Measurements from ENCODE around the gene PDAP1. TPM values are rescaled to one million over a fixed set of nuclear protein-coding genes. Genes with fewer than 3 reads are reported as not detected.

PDAP1 gene
- total and polyA plus RNA-seq, 9 of the 15 experiments (the other 6 are each of a cell fraction or from before 2014, with no cell fraction given) = 10.2 to 315 (median 129) TPM

GRCh38 chr7:99390941-99391602 is 17.3 kb downstream of the PDAP1 start:
- BruUV-seq (replicated peaks) = no TSS peak
- H3K36me3 ChIP-seq (ENCODE audit: control insufficient read depth, insufficient read depth, low read length) = peaks cover 96% of the 10 kb centered on the region; the same call in 2 of the 3 replicates
- no peak overlapping the region for H2AFZ ChIP-seq (ENCODE audit: low read depth, low read length)
- H3K4me3 ChIP-seq = no peak overlapping the region
- peak overlapping the region in 1 of 2 experiments; percentile 8; a peak in 1 of 4 replicates for H3K9ac ChIP-seq (ENCODE audit: insufficient read depth in 1 of 2, low read depth in 2 of 2, low read length in 2 of 2)
- no peak overlapping the region for H3K27ac ChIP-seq (ENCODE audit: extremely low read depth, low read depth, low read length)
- DNase-seq (ENCODE audit: extremely low read depth in 1 of 4, low spot score in 3 of 4) = no peak
- H3K9me3 ChIP-seq (replicated peaks; ENCODE audit: control insufficient read depth, insufficient read depth, low read depth, low read length) = no peaks in the 10 kb centered on the region
- H3K4me2 ChIP-seq (ENCODE audit: insufficient read depth, low read length) = no peak overlapping the region
- in situ Hi-C loops (cut with MboI) (no loop called here), intact Hi-C loops (cut with micrococcal nuclease) (no loop called here)
- FAIRE-seq = peak; percentile 37
- no peaks in the 10 kb centered on the region for H3K27me3 ChIP-seq (ENCODE audit: control insufficient read depth in 2 of 2, insufficient read depth in 2 of 2, low read length in 2 of 2)
- POLR2A ChIA-PET = interaction anchor here (0.5 to 4.7 kb wide), 2 partner anchors 11 to 17 kb away, joined by 3 to 35 read pairs; partner anchors contain the start of genes BUD31 and PDAP1
- 92% methylated on average over 22 of the region's 23 CpGs for whole genome bisulfite sequencing (ENCODE audit: insufficient coverage, low coverage, missing lambda C conversion rate)
- H3K4me1 ChIP-seq (replicated peaks in 1 of 2; ENCODE audit: control insufficient read depth in 2 of 2, insufficient read depth in 2 of 2, low read length in 2 of 2) = peaks cover 0 to 36% of the 10 kb centered on the region in 2 experiments; a peak in 2 of 5 replicates
- no peaks in the 10 kb centered on the region for H3K9me1 ChIP-seq (ENCODE audit: control insufficient read depth, insufficient read depth, low read length)
- 0 out of 3 replicates have a peak, but pooled peaks cover 4% of the 10 kb centered on the region for H3K79me2 ChIP-seq (ENCODE audit: control insufficient read depth, insufficient read depth, low read length)
- CTCF ChIA-PET (ENCODE audit: low intra/inter-chr PET ratio) = interaction anchor here (1.0 kb wide), 1 partner anchor 26 kb away, joined by 3 read pairs; no protein-coding TSS in a partner anchor
- ATAC-seq = no peak
- H4K20me1 ChIP-seq (replicated peaks; ENCODE audit: control insufficient read depth, insufficient read depth, low read length) = peaks cover 14% of the 10 kb centered on the region
- TF ChIP-seq PRMT5 (CRISPR knock-in tag; IDR thresholded peaks at IDR 0.05) (no peak), PHF21A (IDR thresholded peaks at IDR 0.05; ENCODE audit: borderline replicate concordance, low read depth) (no peak), ETS1 (conservative IDR thresholded peaks at IDR 0.05; ENCODE audit: control insufficient read depth, low read depth, low read length) (no peak), CEBPZ (IDR thresholded peaks at IDR 0.05; ENCODE audit: borderline replicate concordance, low read depth, low read length) (no peak), CSDE1 (IDR thresholded peaks at IDR 0.05) (no peak), NFYB (IDR thresholded peaks at IDR 0.05; ENCODE audit: extremely low read depth, insufficient read length) (no peak), E4F1 (CRISPR knock-in tag; IDR thresholded peaks at IDR 0.05; ENCODE audit: borderline replicate concordance) (no peak), SMAD3 (CRISPR knock-in tag; conservative IDR thresholded peaks at IDR 0.05) (no peak), ZNF586 (CRISPR knock-in tag; conservative IDR thresholded peaks at IDR 0.05) (no peak), ZNF165 (CRISPR knock-in tag; IDR thresholded peaks at IDR 0.05; ENCODE audit: borderline replicate concordance) (no peak), ZBTB33 (CRISPR knock-in tag; IDR thresholded peaks at IDR 0.05) (peak; percentile 98), POLR2G (IDR thresholded peaks at IDR 0.05; ENCODE audit: low read depth, low read length) (peak; percentile 69)

Data from K562 (cell line).